Trophoblast cell (in vitro differentiated cells and primary cell): ENCODE measurements around the gene GTPBP4.

Source experiments
- DNase-seq, 2 donors: peaks; one replicate each; pipeline ENCODE4 v3.0.0-alpha.2; 2016
- H2AFZ ChIP-seq: 2 replicates; pipeline ENCODE4 v1.6.1; 2013; ENCODE audit warnings: low read length, moderate library complexity, mild to moderate bottlenecking; ENCODE audit not compliant: insufficient read depth, poor library complexity
- H2AK5ac ChIP-seq: 2 replicates; pipeline ENCODE4 v1.6.1; 2013; ENCODE audit warnings: mild to moderate bottlenecking, low read length
- H2BK120ac ChIP-seq: 2 replicates; pipeline ENCODE4 v1.6.1; 2013; ENCODE audit warnings: low read length, mild to moderate bottlenecking, moderate library complexity; ENCODE audit not compliant: insufficient read depth, poor library complexity
- H2BK12ac ChIP-seq: 2 replicates; pipeline ENCODE4 v1.6.1; 2013; ENCODE audit warnings: mild to moderate bottlenecking, low read length, moderate library complexity
- H2BK5ac ChIP-seq: 2 replicates; pipeline ENCODE4 v1.6.1; 2013; ENCODE audit warnings: low read length, low read depth, moderate library complexity, mild to moderate bottlenecking; ENCODE audit not compliant: poor library complexity
- H3K14ac ChIP-seq: 2 replicates; pipeline ENCODE4 v1.6.1; 2013; ENCODE audit warnings: mild to moderate bottlenecking, low read length
- H3K18ac ChIP-seq: 2 replicates; pipeline ENCODE4 v1.6.1; 2013; ENCODE audit warnings: mild to moderate bottlenecking, low read length
- H3K23ac ChIP-seq: 2 replicates; pipeline ENCODE4 v1.6.1; 2013; ENCODE audit warnings: low read length
- H3K27ac ChIP-seq: 2 replicates; pipeline ENCODE4 v1.5.1; 2013; ENCODE audit warnings: low read depth, mild to moderate bottlenecking, inconsistent platforms, low read length, moderate library complexity
- H3K27me3 ChIP-seq: 2 replicates; pipeline ENCODE4 v1.6.1; 2013; ENCODE audit warnings: inconsistent platforms, mild to moderate bottlenecking, low read length, moderate library complexity; ENCODE audit not compliant: insufficient read depth
- H3K36me3 ChIP-seq, 2 experiments: 1 replicate in 1 of 2; 2 replicates in 1 of 2; pipeline ENCODE4 v1.6.1; 2013; ENCODE audit warnings: low read length in 2 of 2, mild to moderate bottlenecking in 2 of 2, moderate library complexity in 1 of 2; ENCODE audit not compliant: insufficient read depth in 2 of 2, control insufficient read depth in 1 of 2
- H3K4ac ChIP-seq: 2 replicates; pipeline ENCODE4 v1.6.1; 2013; ENCODE audit warnings: low read depth, mild to moderate bottlenecking, low read length, moderate library complexity
- H3K4me1 ChIP-seq, 2 experiments: 1 replicate in 1 of 2; 2 replicates in 1 of 2; pipeline ENCODE4 v1.6.1; 2013; ENCODE audit warnings: low read length in 2 of 2, mild to moderate bottlenecking in 2 of 2, moderate library complexity in 1 of 2; ENCODE audit not compliant: insufficient read depth in 2 of 2, control insufficient read depth in 1 of 2
- H3K4me2 ChIP-seq: 2 replicates; pipeline ENCODE4 v1.6.1; 2013; ENCODE audit warnings: inconsistent platforms, mild to moderate bottlenecking, low read length, moderate library complexity
- H3K4me3 ChIP-seq: 2 replicates; pipeline ENCODE4 v1.5.1; 2013; ENCODE audit warnings: mild to moderate bottlenecking, low read depth, low read length, inconsistent platforms
- H3K79me1 ChIP-seq: one replicate; pipeline ENCODE4 v1.6.1; 2013; ENCODE audit warnings: low read length
- H3K79me2 ChIP-seq: 2 replicates; pipeline ENCODE4 v1.6.1; 2013; ENCODE audit warnings: low read length, mild to moderate bottlenecking; ENCODE audit not compliant: control insufficient read depth, insufficient read depth, poor library complexity
- H3K9ac ChIP-seq: 2 replicates; pipeline ENCODE4 v1.6.1; 2013; ENCODE audit warnings: mild to moderate bottlenecking, low read length
- H3K9me3 ChIP-seq: 2 replicates; pipeline ENCODE4 v1.6.1; 2013; ENCODE audit warnings: low read depth, mild to moderate bottlenecking, control low read depth, inconsistent platforms, low read length; ENCODE audit not compliant: insufficient read depth
- H4K12ac ChIP-seq: 2 replicates; pipeline ENCODE4 v1.6.1; 2013; ENCODE audit warnings: low read depth, mild to moderate bottlenecking, low read length, moderate library complexity
- H4K8ac ChIP-seq: 2 replicates; pipeline ENCODE4 v1.6.1; 2013; ENCODE audit warnings: low read depth, mild to moderate bottlenecking, low read length, moderate library complexity
- H4K91ac ChIP-seq: one replicate; pipeline ENCODE4 v1.6.1; 2013; ENCODE audit warnings: low read depth, mild to moderate bottlenecking, low read length, moderate library complexity
- WGBS: extraction: QIAGEN DNeasy Blood & Tissue Kit; methylation state at CpG from one replicate; pipeline ENCODE4 v1.1.7; 2013; ENCODE audit warnings: missing lambda C conversion rate; ENCODE audit not compliant: insufficient read length, insufficient coverage; ENCODE audit errors: extremely low coverage; 5-methylcytosine and 5-hydroxymethylcytosine counted together

The GTPBP4 gene

GRCh38 chr10:1010703-1011102, 22.5 kb downstream of the GTPBP4 start:
- DNase-seq, result no peak
- Histone ChIP-seq H3K9me3 (no peaks in the 10 kb centered on the region), H3K4me3 (no peak overlapping the region), H3K9ac (no peak overlapping the region), H4K12ac (no peak overlapping the region), H3K36me3 (peaks cover 68 to 79% of the 10 kb centered on the region in 2 experiments), H3K4me1 (no peaks in the 10 kb centered on the region), H3K18ac (no peak overlapping the region), H2BK12ac (no peak overlapping the region), H3K14ac (no peak overlapping the region), H3K4ac (no peak overlapping the region), H2AK5ac (no peak overlapping the region), H3K27me3 (no peaks in the 10 kb centered on the region), H3K23ac (no peak overlapping the region), H4K8ac (no peak overlapping the region), H4K91ac (no peak overlapping the region), H3K27ac (no peak overlapping the region), H2AFZ (no peak overlapping the region), H3K79me2 (no peaks in the 10 kb centered on the region), H2BK5ac (no peak overlapping the region), H2BK120ac (no peak overlapping the region), H3K4me2 (no peak overlapping the region), H3K79me1 (no peaks in the 10 kb centered on the region)
- WGBS, result no CpG with 5 or more reads among the region's 7 CpGs

GRCh38 chr10:1011696-1012095, 23.5 kb downstream of the GTPBP4 start:
- no peak overlapping the region for H3K14ac ChIP-seq
- no peak overlapping the region for H3K9ac ChIP-seq
- no peak overlapping the region for H3K4me2 ChIP-seq
- no peak overlapping the region for H2BK5ac ChIP-seq
- H4K91ac ChIP-seq, result no peak overlapping the region
- no peak for DNase-seq
- no peak overlapping the region for H3K4me3 ChIP-seq
- no peak overlapping the region for H4K8ac ChIP-seq
- no peak overlapping the region for H3K27ac ChIP-seq
- no peak overlapping the region for H2BK12ac ChIP-seq
- no peaks in the 10 kb centered on the region for H3K4me1 ChIP-seq
- H3K79me1 ChIP-seq, result no peaks in the 10 kb centered on the region
- no peak overlapping the region for H3K4ac ChIP-seq
- no peaks in the 10 kb centered on the region for H3K27me3 ChIP-seq
- no peak overlapping the region for H3K18ac ChIP-seq
- WGBS, result no CpG with 5 or more reads among the region's 16 CpGs
- H3K79me2 ChIP-seq, result no peaks in the 10 kb centered on the region
- H2AK5ac ChIP-seq, result no peak overlapping the region
- peaks cover 67 to 77% of the 10 kb centered on the region in 2 experiments for H3K36me3 ChIP-seq
- no peak overlapping the region for H3K23ac ChIP-seq
- H2BK120ac ChIP-seq, result no peak overlapping the region
- no peaks in the 10 kb centered on the region for H3K9me3 ChIP-seq
- H2AFZ ChIP-seq, result no peak overlapping the region
- H4K12ac ChIP-seq, result no peak overlapping the region

- Histone ChIP-seq H2BK12ac (no peak overlapping the region), H2AK5ac (no peak overlapping the region), H4K12ac (no peak overlapping the region), H3K4me3 (no peak overlapping the region), H3K27me3 (no peaks in the 10 kb centered on the region), H4K8ac (no peak overlapping the region), H3K4me1 (no peaks in the 10 kb centered on the region), H3K9me3 (no peaks in the 10 kb centered on the region), H3K27ac (no peak overlapping the region), H3K79me2 (no peaks in the 10 kb centered on the region), H3K9ac (no peak overlapping the region), H3K36me3 (peaks cover 61 to 67% of the 10 kb centered on the region in 2 experiments), H3K79me1 (no peaks in the 10 kb centered on the region), H3K23ac (no peak overlapping the region), H3K14ac (no peak overlapping the region), H2BK120ac (no peak overlapping the region), H2AFZ (no peak overlapping the region), H3K18ac (no peak overlapping the region), H3K4me2 (no peak overlapping the region), H3K4ac (no peak overlapping the region), H2BK5ac (no peak overlapping the region), H4K91ac (no peak overlapping the region)
- no peak for DNase-seq
- WGBS, result no CpG with 5 or more reads among the region's 11 CpGs
Measured at GRCh38 chr10:1015688-1016087, 27.5 kb downstream of the GTPBP4 start.

GRCh38 chr10:1019362-1019761, 31.1 kb downstream of the GTPBP4 start:
- WGBS, result no CpG with 5 or more reads among the region's 10 CpGs
- H3K4me1 ChIP-seq, result no peaks in the 10 kb centered on the region
- DNase-seq, result no peak

More at GRCh38 chr10:1019362-1019761, 31.1 kb downstream of the GTPBP4 start:
- no peak overlapping the region for H3K23ac ChIP-seq
- no peak overlapping the region for H3K9ac ChIP-seq
- no peak overlapping the region for H2BK120ac ChIP-seq
- H3K79me2 ChIP-seq, result no peaks in the 10 kb centered on the region
- no peak overlapping the region for H4K12ac ChIP-seq
- no peak overlapping the region for H2BK5ac ChIP-seq
- H3K18ac ChIP-seq, result no peak overlapping the region
- no peaks in the 10 kb centered on the region for H3K27me3 ChIP-seq
- H3K79me1 ChIP-seq, result no peaks in the 10 kb centered on the region
- H3K36me3 ChIP-seq, result peaks cover 35 to 38% of the 10 kb centered on the region in 2 experiments
- no peaks in the 10 kb centered on the region for H3K9me3 ChIP-seq
- H4K91ac ChIP-seq, result no peak overlapping the region
- H3K27ac ChIP-seq, result no peak overlapping the region
- no peak overlapping the region for H2AK5ac ChIP-seq
- no peak overlapping the region for H3K14ac ChIP-seq
- no peak overlapping the region for H4K8ac ChIP-seq
- no peak overlapping the region for H2BK12ac ChIP-seq
- H3K4ac ChIP-seq, result no peak overlapping the region
- no peak overlapping the region for H2AFZ ChIP-seq
- no peak overlapping the region for H3K4me3 ChIP-seq
- H3K4me2 ChIP-seq, result no peak overlapping the region
